HEK293 (cell line): Measurements from ENCODE around the gene NUDT16L1.

Experiments used
- AEBP2 ChIP-seq: fragments of 450-650 bp; formaldehyde crosslinking; IDR thresholded peaks from 2 replicates; pipeline ENCODE4 v1.5.1; 2016; ENCODE audit warnings: missing biosample characterization, missing genetic modification characterization, borderline replicate concordance
- ELK4 ChIP-seq: IDR thresholded peaks from 2 replicates; pipeline ENCODE4 v1.6.1; 2011; ENCODE audit warnings: mild to moderate bottlenecking, low read depth, low read length, borderline replicate concordance
- GLI2 ChIP-seq: fragments of 450-650 bp; formaldehyde crosslinking; IDR thresholded peaks from 2 replicates; pipeline ENCODE4; 2017; ENCODE audit warnings: missing biosample characterization, missing genetic modification characterization, low read depth, borderline replicate concordance
- KLF16 ChIP-seq: fragments of 450-650 bp; formaldehyde crosslinking; IDR thresholded peaks from 2 replicates; pipeline ENCODE4 v1.5.1; 2017; ENCODE audit warnings: missing biosample characterization, missing genetic modification characterization
- PRDM2 ChIP-seq: fragments of 450-650 bp; formaldehyde crosslinking; IDR thresholded peaks from 2 replicates; pipeline ENCODE4 v1.5.1; 2016; ENCODE audit warnings: missing biosample characterization, missing genetic modification characterization, borderline replicate concordance
- REPIN1 ChIP-seq: fragments of 450-650 bp; formaldehyde crosslinking; IDR thresholded peaks from 2 replicates; pipeline ENCODE4 v1.5.1; 2017; ENCODE audit warnings: missing biosample characterization, missing genetic modification characterization, low read depth
- SP2 ChIP-seq: fragments of 450-650 bp; formaldehyde crosslinking; IDR thresholded peaks from 2 replicates; pipeline ENCODE4 v1.5.1; 2016; ENCODE audit warnings: missing biosample characterization, missing genetic modification characterization
- WT1 ChIP-seq: fragments of 450-650 bp; formaldehyde crosslinking; IDR thresholded peaks from 2 replicates; pipeline ENCODE4 v1.5.1; 2016; ENCODE audit warnings: missing biosample characterization, missing genetic modification characterization
- YY1 ChIP-seq: fragments of 450-650 bp; formaldehyde crosslinking; IDR thresholded peaks from 2 replicates; pipeline ENCODE4 v1.5.1; 2018; ENCODE audit warnings: missing biosample characterization, missing genetic modification characterization
- ZBTB49 ChIP-seq: fragments of 450-650 bp; formaldehyde crosslinking; IDR thresholded peaks from 2 replicates; pipeline ENCODE4 v1.5.1; 2016; ENCODE audit warnings: missing biosample characterization, missing genetic modification characterization, low read depth
- ZBTB8A ChIP-seq: fragments of 450-650 bp; formaldehyde crosslinking; IDR thresholded peaks from 2 replicates; pipeline ENCODE4 v1.5.1; 2016; ENCODE audit warnings: missing biosample characterization, missing genetic modification characterization
- ZFP3 ChIP-seq: fragments of 450-650 bp; formaldehyde crosslinking; IDR thresholded peaks from 2 replicates; pipeline ENCODE4 v1.5.1; 2016; ENCODE audit warnings: low read depth, missing biosample characterization, missing genetic modification characterization
- ZFP37 ChIP-seq: fragments of 450-650 bp; formaldehyde crosslinking; IDR thresholded peaks from 2 replicates; pipeline ENCODE4 v1.5.1; 2016; ENCODE audit warnings: missing biosample characterization, missing genetic modification characterization
- ZNF112 ChIP-seq: fragments of 450-650 bp; formaldehyde crosslinking; IDR thresholded peaks from 2 replicates; pipeline ENCODE4 v1.5.0; 2017; ENCODE audit warnings: missing biosample characterization, missing genetic modification characterization
- ZNF132 ChIP-seq: fragments of 450-650 bp; formaldehyde crosslinking; IDR thresholded peaks from 2 replicates; pipeline ENCODE4 v1.5.1; 2017; ENCODE audit warnings: missing biosample characterization, missing genetic modification characterization, borderline replicate concordance
- ZNF148 ChIP-seq: fragments of 450-650 bp; formaldehyde crosslinking; IDR thresholded peaks from 2 replicates; pipeline ENCODE4 v1.5.0; 2017; ENCODE audit warnings: missing biosample characterization, missing genetic modification characterization, borderline replicate concordance
- ZNF175 ChIP-seq: fragments of 450-650 bp; formaldehyde crosslinking; IDR thresholded peaks from 2 replicates; pipeline ENCODE4 v1.5.1; 2016; ENCODE audit warnings: missing biosample characterization, missing genetic modification characterization
- ZNF311 ChIP-seq: fragments of 450-650 bp; formaldehyde crosslinking; IDR thresholded peaks from 2 replicates; pipeline ENCODE4 v1.5.1; 2017; ENCODE audit warnings: missing biosample characterization, missing genetic modification characterization, borderline replicate concordance
- ZNF324 ChIP-seq: fragments of 450-650 bp; formaldehyde crosslinking; IDR thresholded peaks from 2 replicates; pipeline ENCODE4 v1.5.1; 2016; ENCODE audit warnings: missing biosample characterization, missing genetic modification characterization
- ZNF416 ChIP-seq: fragments of 450-650 bp; formaldehyde crosslinking; IDR thresholded peaks from 2 replicates; pipeline ENCODE4 v1.5.1; 2016; ENCODE audit warnings: missing biosample characterization, missing genetic modification characterization
- ZNF426 ChIP-seq: fragments of 450-650 bp; formaldehyde crosslinking; IDR thresholded peaks from 2 replicates; pipeline ENCODE4 v1.5.1; 2017; ENCODE audit warnings: missing biosample characterization, missing genetic modification characterization, mild to moderate bottlenecking, inconsistent platforms, moderate library complexity
- ZNF501 ChIP-seq: fragments of 450-650 bp; formaldehyde crosslinking; IDR thresholded peaks from 2 replicates; pipeline ENCODE4 v1.5.1; 2016; ENCODE audit warnings: missing biosample characterization, missing genetic modification characterization
- ZNF560 ChIP-seq: fragments of 450-650 bp; formaldehyde crosslinking; IDR thresholded peaks from 2 replicates; pipeline ENCODE4 v1.5.1; 2017; ENCODE audit warnings: missing biosample characterization, missing genetic modification characterization, borderline replicate concordance
- ZNF585B ChIP-seq: fragments of 450-650 bp; formaldehyde crosslinking; IDR thresholded peaks from 2 replicates; pipeline ENCODE4 v1.5.1; 2016; ENCODE audit warnings: missing biosample characterization, missing genetic modification characterization
- ZNF623 ChIP-seq: fragments of 450-650 bp; formaldehyde crosslinking; IDR thresholded peaks from 2 replicates; pipeline ENCODE4 v1.5.1; 2016; ENCODE audit warnings: missing biosample characterization, missing genetic modification characterization
- ZNF626 ChIP-seq: fragments of 450-650 bp; sonication (Bioruptor Pico); formaldehyde crosslinking; IDR thresholded peaks from 2 replicates; pipeline ENCODE4 v1.5.1; 2018; ENCODE audit warnings: missing biosample characterization, missing genetic modification characterization, inconsistent platforms
- ZNF843 ChIP-seq: fragments of 450-650 bp; formaldehyde crosslinking; IDR thresholded peaks from 2 replicates; pipeline ENCODE4 v1.5.1; 2016; ENCODE audit warnings: missing biosample characterization, missing genetic modification characterization

NUDT16L1 gene

GRCh38 chr16:4668313-4668960, 24.9 kb upstream of the NUDT16L1 start (continued):
- TF ChIP-seq REPIN1 (tag by site-specific recombination) (no peak), AEBP2 (tag by site-specific recombination) (no peak), ELK4 (no peak), KLF16 (tag by site-specific recombination) (no peak), ZNF416 (tag by site-specific recombination) (no peak), ZFP37 (tag by site-specific recombination) (no peak), ZNF324 (no peak), ZNF311 (0 out of 2 replicates have a peak, but pooled peaks have one; percentile 27), ZNF843 (tag by site-specific recombination) (no peak), ZNF560 (no peak), SP2 (tag by site-specific recombination) (no peak), ZNF132 (tag by site-specific recombination) (no peak), ZNF585B (tag by site-specific recombination) (no peak), ZNF112 (tag by site-specific recombination) (no peak), ZBTB49 (tag by site-specific recombination) (no peak), GLI2 (no peak), ZFP3 (tag by site-specific recombination) (no peak), ZBTB8A (tag by site-specific recombination) (no peak), ZNF426 (tag by site-specific recombination) (no peak), WT1 (tag by site-specific recombination) (no peak), ZNF626 (no peak), ZNF623 (tag by site-specific recombination) (no peak), ZNF148 (0 out of 2 replicates have a peak, but pooled peaks have one; percentile 25), YY1 (tag by site-specific recombination) (no peak), ZNF175 (tag by site-specific recombination) (no peak), ZNF501 (tag by site-specific recombination) (no peak), PRDM2 (tag by site-specific recombination) (no peak)
- TF ChIP-seq, all 188 proteins: peak for 6
